HG03354 (cell line): Measurements from ENCODE around the gene ARAP1.

ENCODE experiments used
- ATAC-seq: cut with Tn5 transposase; IDR thresholded peaks from one replicate; pipeline ENCODE4 v1.9.1; 2021; ENCODE audit warnings: mild to moderate bottlenecking; ENCODE audit not compliant: unreplicated experiment, poor library complexity, severe bottlenecking

Gene ARAP1

DNA sequence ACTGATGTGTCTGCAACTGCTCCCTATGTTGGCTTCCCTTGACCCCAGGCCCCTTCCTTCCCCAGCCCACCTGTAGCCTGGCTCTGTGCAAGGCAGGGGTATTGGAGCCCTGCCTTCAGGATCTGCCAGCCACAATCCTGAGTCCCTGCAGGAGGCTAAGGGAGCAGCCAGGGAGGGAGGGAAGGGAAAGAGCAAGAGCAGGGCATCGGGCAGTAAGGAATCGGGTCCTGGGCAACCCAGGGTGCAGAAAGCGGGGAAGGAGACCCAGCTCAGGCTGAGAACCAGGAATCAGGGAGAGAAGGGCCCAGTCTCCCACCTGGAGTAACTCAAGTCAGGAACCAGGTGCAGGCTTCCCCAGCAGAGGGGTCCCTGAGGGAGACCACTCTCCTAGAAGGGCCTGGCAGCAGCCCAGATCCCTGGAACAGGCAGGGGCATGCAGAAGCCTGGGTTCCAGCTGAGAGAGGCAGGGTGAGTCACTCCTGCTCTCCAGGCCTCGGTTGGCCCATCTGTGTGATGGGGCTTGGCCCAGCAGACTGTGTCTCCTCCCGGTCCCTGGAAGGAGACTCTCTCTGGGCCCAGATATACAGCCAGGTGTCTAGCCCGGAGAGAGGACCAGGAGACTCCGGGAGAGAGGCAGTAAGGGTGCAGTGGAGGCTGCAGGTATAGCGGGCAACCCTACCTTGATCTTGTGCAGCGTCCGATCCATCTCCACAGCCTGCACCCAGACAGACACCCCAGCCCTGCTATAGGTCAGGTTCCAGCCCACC, 28.3 kb upstream of the ARAP1 start:
- no peak for ATAC-seq

DNA sequence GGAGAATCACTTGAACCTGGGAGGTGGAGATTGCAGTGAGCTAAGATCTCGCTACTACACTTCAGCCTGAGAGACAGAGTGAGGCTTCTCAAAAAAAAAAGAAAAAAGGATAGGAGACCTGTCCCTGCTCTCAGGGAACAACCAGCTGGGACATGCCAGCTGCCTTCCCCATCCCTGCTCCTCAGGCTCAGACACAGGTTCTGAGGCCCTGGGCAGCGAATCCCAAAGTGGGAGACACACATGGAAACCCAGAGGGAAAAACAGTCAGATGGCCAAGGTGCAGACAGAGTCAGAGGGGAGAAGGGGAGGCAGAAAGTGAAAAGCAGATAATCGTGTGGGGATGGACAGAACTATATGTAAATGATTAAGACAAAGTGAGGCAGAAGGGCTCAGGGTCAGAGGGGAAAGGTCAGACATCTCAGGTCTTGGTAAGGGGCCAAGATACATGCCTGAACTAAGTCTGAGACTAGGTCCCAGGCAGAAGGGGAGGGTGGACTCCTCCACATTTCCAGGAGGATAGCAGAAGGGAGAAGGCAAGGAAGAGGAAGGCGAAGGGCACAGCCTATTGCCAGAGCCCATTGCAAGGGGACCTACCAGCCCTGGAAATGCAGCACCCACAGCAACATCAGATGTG, 27.4 kb upstream of the ARAP1 start:
- no peak for ATAC-seq

DNA sequence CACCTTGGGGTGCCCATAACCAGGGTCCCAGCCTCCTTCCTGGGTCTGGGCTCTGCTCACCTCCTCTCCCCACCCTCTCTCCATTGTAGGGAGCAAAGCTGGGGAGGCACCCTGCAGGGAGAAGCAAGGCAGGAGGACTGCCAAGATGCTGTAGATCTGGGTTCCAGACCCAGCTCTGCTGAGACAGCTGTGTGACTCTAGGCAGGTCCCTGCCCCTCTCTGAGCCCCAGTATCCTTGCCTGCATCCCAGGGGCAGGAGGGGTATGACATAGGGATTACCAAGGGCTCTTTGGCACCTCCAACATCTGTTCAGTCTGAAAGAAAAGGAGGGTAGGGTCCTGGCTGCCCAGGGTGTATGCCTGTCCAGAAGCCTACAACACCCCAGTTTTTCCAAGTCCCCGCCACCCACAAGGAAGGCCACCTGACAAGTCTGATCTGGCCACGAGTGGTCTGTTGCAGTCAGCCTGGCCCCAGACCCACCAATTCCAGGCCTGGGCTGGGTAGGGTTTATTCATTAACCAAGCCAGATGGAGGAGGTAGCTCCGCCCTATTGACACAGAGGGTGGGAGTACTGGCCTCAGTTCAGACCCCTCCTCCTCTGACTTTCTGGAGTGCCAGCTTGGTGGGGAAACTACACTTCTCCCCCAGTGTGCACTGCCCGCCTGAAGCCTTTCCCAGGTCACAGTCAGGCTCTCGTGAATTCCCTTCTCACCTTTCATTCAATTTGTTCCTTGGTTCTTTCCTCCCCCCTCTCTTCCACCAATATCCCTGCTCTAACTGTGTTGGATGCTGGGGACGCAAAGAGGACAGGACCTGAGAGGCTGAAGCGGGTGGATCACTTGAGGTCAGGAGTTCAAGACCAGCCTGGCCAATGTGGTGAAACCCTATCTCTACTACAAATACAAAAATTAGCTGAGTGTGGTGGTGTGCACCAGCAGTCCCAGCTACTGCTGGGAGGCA, 26.6 kb upstream of the ARAP1 start:
- ATAC-seq: no peak

DNA sequence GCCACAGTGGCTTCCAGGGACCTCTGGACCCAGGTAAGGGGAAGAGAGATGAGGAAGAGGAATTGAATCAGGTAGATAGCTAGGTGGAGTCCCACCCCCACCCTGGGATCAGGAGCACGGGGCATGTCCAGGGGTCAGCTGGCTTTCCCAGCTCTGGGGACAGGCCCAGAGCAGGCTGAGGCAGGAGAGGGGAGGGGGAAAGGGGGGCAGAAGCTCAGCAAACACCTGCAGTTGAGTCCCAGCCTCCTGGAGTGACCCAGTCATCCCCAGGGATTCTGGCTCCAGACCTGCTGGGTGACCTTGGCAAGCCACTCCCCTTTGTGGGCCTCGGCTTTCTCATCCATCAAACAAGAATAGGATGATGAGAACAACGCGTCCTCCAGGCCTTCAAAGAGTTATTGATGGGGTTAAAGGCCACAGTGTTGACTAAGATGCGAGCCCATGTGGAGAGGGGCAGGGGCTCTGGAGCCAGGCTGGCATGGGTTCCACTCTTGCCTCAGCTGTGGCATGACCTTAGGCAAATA, 25.6 kb upstream of the ARAP1 start:
- ATAC-seq: no peak

DNA sequence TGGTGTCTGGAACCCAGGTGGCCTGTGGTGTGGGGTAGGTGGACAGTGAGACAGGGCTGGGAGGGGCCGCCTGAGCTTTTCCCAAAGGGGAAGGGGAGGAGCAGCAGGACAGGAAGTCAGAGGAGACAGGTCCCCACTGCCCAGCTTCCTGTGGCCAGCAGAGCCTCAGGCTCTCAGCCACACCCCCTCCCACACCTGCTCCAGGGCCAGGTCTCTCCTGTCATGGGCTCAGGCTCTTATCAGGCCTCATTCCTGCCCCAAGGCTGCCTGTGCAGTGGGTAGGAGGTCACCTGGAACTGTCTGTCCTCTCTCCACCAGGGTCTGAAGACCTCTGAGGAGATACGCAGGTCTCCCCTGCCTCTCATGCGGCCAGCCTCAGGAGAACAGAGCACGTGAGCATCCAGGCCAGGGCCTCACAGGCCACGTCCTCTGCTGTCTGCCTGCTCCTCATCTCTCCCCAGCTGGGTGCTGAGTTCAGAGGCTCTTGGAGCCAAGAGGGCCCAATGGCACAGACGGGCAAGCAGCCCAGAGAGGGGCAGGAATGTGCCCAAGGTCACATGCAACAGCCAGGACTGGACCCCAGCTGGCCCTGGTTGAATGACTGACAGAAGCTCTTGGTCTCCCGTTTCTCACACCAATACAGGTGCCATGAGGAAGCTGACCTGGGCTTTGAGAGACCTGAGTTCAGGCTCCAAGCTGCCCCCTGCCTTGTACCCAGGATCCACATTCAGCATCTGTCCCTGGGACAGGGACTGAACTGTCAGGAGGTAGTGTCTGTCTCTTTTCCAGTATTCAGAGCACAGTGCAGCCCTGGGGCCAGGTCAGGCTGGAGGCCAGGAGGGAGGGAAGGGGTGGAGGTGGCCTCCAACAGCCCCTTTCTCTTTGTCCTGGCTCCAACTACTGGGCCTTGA, 24.9 kb upstream of the ARAP1 start:
- ATAC-seq: no peak

DNA sequence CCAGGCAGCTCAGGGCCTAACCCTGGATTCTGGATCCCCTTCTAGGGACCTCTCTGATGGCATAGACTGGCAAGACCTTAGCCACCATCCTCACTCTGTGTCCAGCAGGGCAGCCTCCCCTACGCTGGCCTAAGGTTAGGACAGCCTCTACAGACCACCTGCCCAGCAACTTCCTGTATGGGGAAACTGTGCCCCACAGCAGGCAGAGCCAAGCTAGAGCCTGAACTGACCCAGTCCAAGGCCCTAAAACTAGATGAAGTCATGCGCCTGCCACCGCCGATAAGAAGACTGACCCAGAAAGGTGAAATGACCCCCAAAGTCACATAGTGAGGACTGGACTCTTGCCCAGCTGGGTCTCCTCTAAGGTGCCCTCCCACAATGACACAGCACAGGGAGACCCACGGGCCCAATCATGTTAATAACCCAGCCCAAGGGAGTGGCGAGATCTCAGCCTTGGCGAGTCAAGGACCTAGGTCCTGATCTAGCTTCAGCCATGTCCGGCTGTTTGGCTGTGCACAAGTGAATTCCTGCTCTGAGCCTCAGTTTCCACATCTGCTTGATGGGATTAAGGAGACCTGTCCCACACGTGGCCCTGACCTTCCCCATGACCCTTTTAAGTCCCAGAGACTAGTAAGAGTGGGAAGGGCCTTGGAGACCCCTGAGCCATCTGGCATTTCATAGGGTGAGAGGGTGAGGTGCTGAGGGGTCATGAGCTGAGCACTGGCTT, 24.1 kb upstream of the ARAP1 start:
- no peak for ATAC-seq

DNA sequence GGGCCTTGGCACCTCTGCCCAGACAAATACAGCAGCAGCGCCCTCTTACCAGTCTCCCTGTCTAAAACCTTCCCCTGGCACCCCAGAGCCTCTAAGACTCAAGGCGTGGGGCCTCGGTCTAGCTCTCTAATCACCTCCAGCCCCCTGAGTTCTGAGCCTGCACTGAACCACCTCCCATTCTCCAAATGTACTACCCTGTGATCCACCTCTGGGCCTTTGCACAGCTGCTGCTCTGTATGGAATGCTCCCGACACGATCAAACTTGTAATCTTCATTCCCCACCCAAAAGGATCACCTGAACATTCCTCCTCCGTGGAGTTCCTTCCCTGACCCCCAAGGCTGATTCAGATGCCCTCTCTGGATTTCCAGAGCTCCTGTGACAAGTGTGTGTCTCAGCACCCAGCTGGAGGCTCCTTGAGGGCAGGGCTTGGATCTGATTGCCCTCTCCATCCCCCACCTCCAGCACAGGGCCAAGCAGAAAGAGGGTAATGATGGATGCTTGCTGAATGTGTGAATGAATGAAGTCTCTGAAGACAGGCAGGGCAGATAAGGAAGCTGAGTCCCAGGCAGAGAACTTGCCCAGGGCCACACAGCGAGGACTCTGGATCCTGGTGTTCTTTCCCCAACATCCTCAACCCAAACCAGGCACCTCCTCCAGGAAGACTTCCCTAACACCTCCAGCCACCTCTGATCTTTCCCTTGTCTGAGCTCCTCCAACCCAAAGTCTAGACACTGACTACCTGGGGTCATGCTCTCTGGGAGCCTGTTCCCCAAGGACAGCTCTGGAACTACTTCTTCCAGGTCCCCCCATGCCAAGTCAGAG, 23.3 kb upstream of the ARAP1 start:
- ATAC-seq: no peak

DNA sequence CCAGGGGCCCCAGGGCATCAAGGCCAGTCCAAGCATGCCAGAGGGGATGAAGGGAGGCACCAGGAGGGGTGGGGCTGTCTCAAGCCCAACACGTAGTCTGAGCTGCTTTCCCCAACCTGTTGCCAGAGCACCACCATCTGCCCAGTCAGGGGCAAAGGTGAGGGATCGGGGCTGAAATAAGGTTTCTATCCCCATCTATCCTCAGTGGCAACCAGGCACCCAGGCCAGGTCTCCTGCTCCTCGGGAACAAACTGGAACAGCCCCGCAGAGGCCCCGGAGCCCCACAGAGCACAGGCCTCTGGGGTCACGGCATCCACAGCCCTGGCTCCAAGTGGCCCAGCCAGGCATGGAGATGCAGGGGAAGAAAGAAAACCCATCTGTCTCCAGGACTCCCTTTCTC, 22.3 kb upstream of the ARAP1 start:
- no peak for ATAC-seq

DNA sequence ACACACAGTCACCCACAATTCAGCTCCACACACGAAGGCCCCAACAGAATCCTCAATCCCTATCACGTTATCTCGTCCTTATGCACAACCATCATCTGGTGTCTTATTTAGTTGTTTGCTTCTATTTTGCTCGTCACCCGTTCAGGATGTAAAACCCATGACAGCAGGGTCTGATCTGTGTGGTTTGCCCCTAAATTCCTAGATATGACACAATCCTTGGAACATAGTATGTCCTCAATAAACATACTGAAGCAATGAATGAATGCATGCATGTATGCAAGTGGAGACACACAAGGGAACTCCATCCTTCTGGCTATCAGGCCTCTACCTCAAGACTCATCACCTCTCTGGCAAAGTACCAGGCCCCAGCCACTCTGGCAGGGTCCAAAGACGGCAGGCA, 21.5 kb upstream of the ARAP1 start:
- ATAC-seq: no peak

DNA sequence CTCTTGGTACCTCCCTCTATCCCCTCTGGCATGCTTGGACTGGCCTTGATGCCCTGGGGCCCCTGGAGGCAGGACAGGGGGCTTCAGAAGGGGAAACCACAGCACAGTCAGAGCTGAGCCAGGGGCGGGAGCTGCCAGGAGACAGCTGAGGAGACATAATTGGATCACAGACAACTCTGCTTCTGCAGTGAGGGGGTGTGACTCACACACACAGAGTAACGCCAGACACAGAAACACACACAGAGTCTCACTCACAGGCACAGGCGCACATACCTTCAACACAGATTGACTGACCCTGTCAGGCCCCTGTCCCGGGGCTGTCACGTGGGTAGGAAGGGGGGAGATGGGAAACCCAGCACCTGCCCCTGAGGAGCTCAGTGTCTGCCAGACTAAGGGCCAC, 21.1 kb upstream of the ARAP1 start:
- no peak for ATAC-seq

DNA sequence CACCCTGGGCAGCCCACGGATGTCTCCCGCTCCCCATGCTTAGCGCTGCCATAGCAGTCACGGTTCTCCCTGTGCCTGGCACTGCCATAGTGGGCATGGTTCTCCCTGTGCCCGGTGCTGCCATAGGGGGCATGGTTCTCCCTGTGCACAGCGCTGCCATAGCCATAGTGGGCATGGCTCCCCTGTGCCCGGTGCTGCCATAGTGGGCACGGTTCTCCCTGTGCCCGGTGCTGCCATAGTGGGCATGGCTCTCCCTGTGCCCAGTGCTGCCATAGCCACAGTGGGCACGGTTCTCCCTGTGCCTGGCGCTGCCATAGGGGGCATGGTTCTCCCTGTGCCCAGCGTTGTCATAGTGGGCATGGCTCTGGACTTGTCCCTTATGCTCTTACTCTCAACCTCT, 19.9 kb upstream of the ARAP1 start:
- no peak for ATAC-seq

DNA sequence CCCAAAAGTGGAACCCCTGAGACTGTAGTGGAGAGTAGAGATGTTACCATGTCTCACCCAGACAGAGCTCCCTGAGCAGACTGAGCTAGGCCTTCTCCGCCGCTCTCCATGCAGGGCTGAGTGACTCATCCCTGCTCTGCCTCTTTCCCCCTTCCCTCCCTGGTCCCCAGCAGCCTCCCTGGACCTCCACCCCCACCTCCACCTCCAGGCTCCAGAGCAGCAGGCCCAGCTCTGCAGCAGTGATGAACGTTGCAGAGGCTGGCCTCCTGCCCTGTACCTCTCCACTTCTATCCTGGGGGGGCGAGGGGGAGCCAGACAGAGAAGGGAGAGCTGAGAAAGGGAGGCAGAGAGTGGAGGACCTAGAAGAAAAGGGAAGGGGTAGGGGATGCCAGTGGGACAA, 19.3 kb upstream of the ARAP1 start:
- ATAC-seq: no peak

DNA sequence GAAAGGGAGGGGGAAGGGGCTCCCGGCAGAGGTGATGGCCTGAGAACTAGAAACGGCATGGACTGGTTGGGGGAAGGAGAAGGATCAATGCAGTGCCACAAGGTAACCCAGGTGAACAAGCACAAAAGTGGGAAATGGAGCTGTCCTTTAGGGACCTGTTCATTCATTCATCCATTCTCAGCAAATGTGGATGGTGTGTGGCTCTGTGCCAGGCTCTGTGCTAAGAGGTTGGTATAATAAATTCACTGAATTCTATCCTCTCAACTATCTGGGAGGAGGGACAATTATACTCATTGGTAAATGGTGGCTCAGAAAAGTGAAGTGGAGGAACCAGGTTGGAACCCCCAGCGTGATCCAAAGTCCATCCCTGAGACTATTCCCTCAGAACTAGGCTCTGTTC, 18.6 kb upstream of the ARAP1 start:
- ATAC-seq: no peak

DNA sequence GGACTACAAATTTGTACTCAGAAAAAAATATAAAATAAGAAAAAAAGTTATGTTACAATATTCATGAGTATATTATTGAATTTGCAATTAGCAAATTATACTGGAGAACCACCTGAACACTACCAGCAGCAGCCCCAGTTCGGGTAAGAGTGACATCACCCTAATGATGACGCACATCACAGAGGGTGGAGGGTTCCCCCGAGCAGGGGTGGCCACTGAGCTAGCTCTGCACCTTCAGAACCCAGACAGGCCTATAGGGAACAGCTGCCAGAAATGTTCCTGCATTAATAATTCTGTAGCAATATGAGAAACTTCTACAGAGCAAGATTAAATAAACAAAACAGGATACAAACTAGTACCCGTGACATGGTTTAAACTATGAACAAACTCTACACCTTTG, 17.5 kb upstream of the ARAP1 start:
- ATAC-seq: no peak

DNA sequence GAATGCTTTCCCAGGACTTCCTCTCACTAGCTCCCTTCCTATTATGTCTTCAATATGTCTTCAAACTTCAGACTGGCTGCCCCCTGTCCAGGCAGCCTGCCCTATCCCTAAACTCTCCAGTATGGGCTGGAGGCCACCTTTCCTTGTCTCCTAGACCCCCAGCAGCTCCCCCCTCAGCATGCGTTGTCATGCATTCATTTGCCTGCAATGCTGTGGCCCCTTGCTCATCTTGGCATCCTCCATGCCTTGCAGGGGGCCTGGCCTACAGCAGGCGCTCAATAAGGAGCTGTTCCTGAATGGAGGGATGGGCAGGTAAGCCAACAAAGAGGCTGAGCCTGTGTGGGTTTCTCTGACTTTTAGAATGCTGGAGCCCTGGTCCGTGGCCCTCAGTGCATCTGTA, 16.4 kb upstream of the ARAP1 start:
- ATAC-seq: no peak

DNA sequence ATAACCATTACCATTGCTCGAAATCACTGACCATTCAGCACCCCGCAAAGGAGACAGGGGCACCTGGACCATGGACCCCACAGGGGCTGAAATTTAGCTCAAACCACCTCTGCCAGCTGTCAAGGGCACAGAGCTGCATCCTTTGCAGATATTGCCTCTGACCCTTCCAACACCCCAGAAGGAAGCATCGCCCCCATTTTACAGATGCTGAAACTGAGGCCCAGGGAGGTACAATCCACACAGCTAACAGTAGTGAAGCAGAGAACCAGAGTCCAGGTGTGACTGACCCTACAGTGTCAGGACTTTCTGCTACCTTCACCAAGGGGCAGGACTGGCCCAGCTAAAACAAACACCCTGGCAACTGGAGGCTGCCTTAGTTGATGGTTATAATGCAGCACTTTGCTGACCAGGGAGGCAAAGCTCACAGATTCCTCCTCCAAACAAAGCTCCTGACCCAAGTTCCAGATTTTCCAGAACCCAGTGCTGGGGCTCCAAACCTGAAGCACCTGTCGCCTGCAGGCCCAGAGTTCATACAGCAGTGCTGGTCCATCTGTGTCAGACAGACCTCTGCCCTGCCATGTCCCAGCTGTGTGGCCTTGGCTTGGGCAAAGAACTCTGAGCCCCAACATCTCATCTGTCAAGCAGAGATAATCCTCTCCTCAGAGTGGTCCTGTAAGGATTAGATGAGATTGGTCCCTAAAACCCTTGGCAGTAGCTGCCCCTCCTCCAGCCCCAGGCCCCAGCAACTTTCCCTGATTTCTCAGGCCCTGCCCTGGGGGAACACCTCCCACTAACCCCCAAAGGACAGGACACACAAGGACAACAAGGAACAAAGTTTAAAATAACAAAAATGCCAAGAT, 15.2 kb upstream of the ARAP1 start:
- ATAC-seq: no peak
